Measurements from ENCODE around the gene NR2C1. TPM values are rescaled to one million over a fixed set of nuclear protein-coding genes. Genes with fewer than 3 reads are reported as not detected.

NR2C1 gene
- total RNA-seq, 3 donors from 2014 or later (not counting 1 experiment from before 2014, with no cell fraction given) = 41.4 to 58.5 (median 46.9) TPM

- under 1% methylated on average over 33 of the region's 34 CpGs for WGBS (ENCODE audit: insufficient coverage)
- Histone ChIP-seq H3K4me1 (ENCODE audit: control insufficient read depth, insufficient read depth, low read length) (peaks cover 21% of the 10 kb centered on the region), H3K27ac (ENCODE audit: low read length) (peak within 1 kb of the TSS; percentile 77), H3K9me3 (ENCODE audit: control insufficient read depth, insufficient read depth, low read length) (peaks cover 9% of the 10 kb centered on the region), H3K36me3 (ENCODE audit: control insufficient read depth, insufficient read depth, low read length) (peaks cover 3% of the 10 kb centered on the region), H3K4me3 (ENCODE audit: low read length) (peak within 1 kb of the TSS; percentile 76), H3K27me3 (ENCODE audit: control insufficient read depth, insufficient read depth, low read length) (no peaks in the 10 kb centered on the region)
- peak; percentile 99 for ATAC-seq
- Mint-ChIP-seq H3K4me1 (peaks cover 43% of the 10 kb centered on the region in 2 donors), H3K9me3 (peaks cover 0 to 6% of the 10 kb centered on the region in 2 donors), H3K4me3 (peak within 1 kb of the TSS; percentile 95), H3K27ac (peak within 1 kb of the TSS; percentile 94 to 96), H3K27me3 (ENCODE audit: low read depth in 2 of 2) (no peaks in the 10 kb centered on the region), H3K36me3 (no peaks in the 10 kb centered on the region)
- TF ChIP-seq CTCF (IDR thresholded peaks at IDR 0.05) = no peak
- DNase-seq = peak; percentile 89 to 98
- intact Hi-C loops (cut with micrococcal nuclease) = loop anchor here (1.0 to 2.0 kb wide), 2 partner anchors 62 to 327 kb away; no protein-coding TSS in a partner anchor
Measured at GRCh38 chr12:95003213-95003920, 70.1 kb downstream of the NR2C1 start, which contains the start of gene NDUFA12. TSS of gene NDUFA12 (minus strand) at chr12:95003697. CDS start at chr12:95003680, 17 bp downstream.

- H3K9me3 ChIP-seq (ENCODE audit: control insufficient read depth, insufficient read depth, low read length) = peaks cover 3% of the 10 kb centered on the region
- no peaks in the 10 kb centered on the region for H3K36me3 Mint-ChIP-seq
- TF ChIP-seq CTCF (IDR thresholded peaks at IDR 0.05) = no peak
- peak overlapping the region; percentile 95 for H3K4me3 Mint-ChIP-seq
- peaks cover 0 to 6% of the 10 kb centered on the region in 2 donors for H3K9me3 Mint-ChIP-seq
- DNase-seq = no peak
- WGBS (ENCODE audit: insufficient coverage) = 38% methylated on average over 3 of the region's 3 CpGs
- H3K27me3 ChIP-seq (ENCODE audit: control insufficient read depth, insufficient read depth, low read length) = no peaks in the 10 kb centered on the region
- H3K36me3 ChIP-seq (ENCODE audit: control insufficient read depth, insufficient read depth, low read length) = peaks cover 3% of the 10 kb centered on the region
- H3K27me3 Mint-ChIP-seq (ENCODE audit: low read depth in 2 of 2) = no peaks in the 10 kb centered on the region
- peak overlapping the region; percentile 94 to 96 for H3K27ac Mint-ChIP-seq
- intact Hi-C loops (cut with micrococcal nuclease) = loop anchor here (1.0 to 2.0 kb wide), 2 partner anchors 61 to 326 kb away; no protein-coding TSS in a partner anchor
- ATAC-seq = no peak
- H3K27ac ChIP-seq (ENCODE audit: low read length) = peak overlapping the region; percentile 77
- peaks cover 47 to 48% of the 10 kb centered on the region in 2 donors for H3K4me1 Mint-ChIP-seq
- peaks cover 21% of the 10 kb centered on the region for H3K4me1 ChIP-seq (ENCODE audit: control insufficient read depth, insufficient read depth, low read length)
- peak overlapping the region; percentile 76 for H3K4me3 ChIP-seq (ENCODE audit: low read length)
Measured at GRCh38 chr12:95002754-95003153, 70.7 kb downstream of the NR2C1 start.

- H3K9me3 ChIP-seq (ENCODE audit: control insufficient read depth, insufficient read depth, low read length) = no peaks in the 10 kb centered on the region
- H3K27ac ChIP-seq (ENCODE audit: low read length) = no peak overlapping the region
- Mint-ChIP-seq H3K27me3 (ENCODE audit: low read depth in 2 of 2) (no peaks in the 10 kb centered on the region), H3K4me1 (peaks cover 36 to 41% of the 10 kb centered on the region in 2 donors), H3K9me3 (no peaks in the 10 kb centered on the region), H3K27ac (peak overlapping the region in 1 of 2 donors; percentile 35), H3K36me3 (no peaks in the 10 kb centered on the region), H3K4me3 (peak overlapping the region; percentile 17)
- no peaks in the 10 kb centered on the region for H3K27me3 ChIP-seq (ENCODE audit: control insufficient read depth, insufficient read depth, low read length)
- ATAC-seq (no peak), DNase-seq (no peak)
- TF ChIP-seq CTCF (IDR thresholded peaks at IDR 0.05) = no peak
- peaks cover 14% of the 10 kb centered on the region for H3K4me1 ChIP-seq (ENCODE audit: control insufficient read depth, insufficient read depth, low read length)
- intact Hi-C loops (cut with micrococcal nuclease) = no loop called here
- H3K4me3 ChIP-seq (ENCODE audit: low read length) = no peak overlapping the region
- WGBS (ENCODE audit: insufficient coverage) = 0% methylated on average over 1 of the region's 4 CpGs
- peaks cover 18% of the 10 kb centered on the region for H3K36me3 ChIP-seq (ENCODE audit: control insufficient read depth, insufficient read depth, low read length)
Measured at GRCh38 chr12:94998326-94998725, 75.1 kb downstream of the NR2C1 start.

All from natural killer cell (primary cell).